Esophagus muscularis mucosa (tissue), 4 donors: Measurements from ENCODE around the gene CABP7. TPM values are rescaled to one million over a fixed set of nuclear protein-coding genes. Genes with fewer than 3 reads are reported as not detected.

Experiments
- DNase-seq: peaks from one replicate; pipeline ENCODE4 v3.0.0-alpha.2; 2017; ENCODE audit errors: extremely low spot score
- H3K27ac ChIP-seq, 4 donors: fragments of 200-600 bp; sonication (generic); replicated peaks in 1 of 4; 1 replicate in 3 of 4; 2 replicates in 1 of 4; pipeline ENCODE4 v1.5.1; 2016 to 2019; ENCODE audit warnings: mild to moderate bottlenecking in 1 of 4
- H3K27me3 ChIP-seq, 4 donors: fragments of 200-600 bp; sonication (generic); one replicate each; pipeline versions ENCODE4 v1.5.1 to v1.6.0; 2016 to 2019
- H3K36me3 ChIP-seq, 4 donors: fragments of 200-600 bp; sonication (generic); one replicate each; pipeline ENCODE4 v1.5.1; 2016 to 2019
- H3K4me1 ChIP-seq, 4 donors: fragments of 200-600 bp; sonication (generic); one replicate each; pipeline ENCODE4 v1.5.1; 2016 to 2019
- H3K4me3 ChIP-seq, 4 donors: fragments of 200-600 bp; sonication (generic); 1 replicate in 2 of 4; 2 replicates in 2 of 4; pipeline ENCODE4 v1.5.1; 2016 to 2019; ENCODE audit warnings: mild to moderate bottlenecking in 4 of 4, moderate library complexity in 1 of 4
- H3K9me3 ChIP-seq, 4 donors: fragments of 200-600 bp; sonication (generic); 1 replicate in 3 of 4; 2 replicates in 1 of 4; pipeline ENCODE4 v1.5.1; 2016 to 2019
- EP300 ChIP-seq: sonication (generic); formaldehyde crosslinking; IDR thresholded peaks from one replicate; pipeline ENCODE4 v1.6.1; 2017; ENCODE audit warnings: antibody characterized with exemption
- POLR2A ChIP-seq: fragments of 450-650 bp; IDR thresholded peaks from one replicate; pipeline ENCODE4 v1.6.1; 2017; ENCODE audit warnings: antibody characterized with exemption, moderate library complexity, mild to moderate bottlenecking, low read depth
- POLR2AphosphoS5 ChIP-seq, 2 donors: sonication (generic); formaldehyde crosslinking; IDR thresholded peaks; one replicate each; pipeline ENCODE4 v1.6.1; 2017; ENCODE audit warnings: antibody characterized with exemption in 2 of 2
- WGBS: methylation state at CpG from one replicate; pipeline ENCODE4 v1.1.5; 2018; 5-methylcytosine and 5-hydroxymethylcytosine counted together
- intact Hi-C: fragments of 100-400 bp; cut with DNase I; formaldehyde crosslinking; loops from one replicate; pipeline ENCODE4 v1.15.1; 2023
- total RNA-seq, 4 donors: library from RNA; depleted of rRNA; stranded (reverse); fragments of >200 nt; gene quantifications; one replicate each; pipeline versions ENCODE4 v1.1.0 to v1.2.1, GENCODE V29; 2016
- TF ChIP-seq, protein P1 (sequence below), 3 experiments: fragments of 200-600 bp in 2 of 3; fragments of 450-650 bp in 1 of 3; sonication (generic) in 2 of 3; IDR thresholded peaks; one replicate each; pipeline ENCODE4 v1.5.1; 2017 to 2019; ENCODE audit warnings: antibody characterized with exemption in 3 of 3, mild to moderate bottlenecking in 2 of 3, moderate library complexity in 1 of 3

Gene CABP7
- total RNA-seq, 4 donors from 2014 or later, result under 0.01 to 0.99 (median 0.54) TPM

DNA sequence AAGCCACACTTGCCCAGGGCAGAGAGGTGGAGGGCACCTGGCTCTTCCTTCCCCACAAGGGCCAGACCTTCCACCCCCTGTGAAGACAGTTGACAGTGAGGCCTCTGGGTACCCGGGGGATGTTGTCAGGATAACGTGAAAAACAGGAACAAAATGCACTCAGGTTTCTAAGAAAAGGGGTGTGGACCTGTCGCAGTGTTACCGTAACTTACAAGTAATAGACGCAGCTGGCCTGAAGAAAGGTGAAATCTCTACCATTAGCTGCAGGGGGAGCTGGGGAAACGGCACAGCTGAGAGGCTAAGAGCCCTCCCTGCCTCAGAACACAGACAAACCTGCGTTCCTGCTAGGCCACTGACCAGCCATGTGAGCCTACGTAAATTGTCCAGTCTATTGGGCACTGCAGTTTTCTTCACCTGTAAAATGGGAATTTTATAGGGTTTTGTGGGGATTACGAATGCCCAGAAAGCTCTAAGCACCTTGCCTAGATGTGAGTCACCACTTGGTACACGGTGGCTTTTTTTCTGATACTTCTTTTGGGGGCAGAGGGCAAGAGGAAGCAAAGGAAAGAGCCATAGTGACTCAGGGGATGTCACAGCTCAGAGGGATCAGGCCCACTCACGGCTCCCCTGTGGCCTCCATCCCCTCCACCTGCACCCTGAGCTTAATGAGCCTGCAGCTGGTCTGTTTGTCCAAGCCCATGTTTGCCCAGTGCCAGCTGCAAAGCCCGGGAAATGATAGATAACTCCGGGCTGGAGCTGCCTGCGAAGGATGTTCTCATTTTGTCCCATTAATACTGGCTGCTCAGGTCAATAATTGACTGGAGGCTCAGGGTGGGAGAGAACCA, 18.4 kb upstream of the CABP7 start:
- no peak for TF ChIP-seq EP300
- TF ChIP-seq, protein P1, sequence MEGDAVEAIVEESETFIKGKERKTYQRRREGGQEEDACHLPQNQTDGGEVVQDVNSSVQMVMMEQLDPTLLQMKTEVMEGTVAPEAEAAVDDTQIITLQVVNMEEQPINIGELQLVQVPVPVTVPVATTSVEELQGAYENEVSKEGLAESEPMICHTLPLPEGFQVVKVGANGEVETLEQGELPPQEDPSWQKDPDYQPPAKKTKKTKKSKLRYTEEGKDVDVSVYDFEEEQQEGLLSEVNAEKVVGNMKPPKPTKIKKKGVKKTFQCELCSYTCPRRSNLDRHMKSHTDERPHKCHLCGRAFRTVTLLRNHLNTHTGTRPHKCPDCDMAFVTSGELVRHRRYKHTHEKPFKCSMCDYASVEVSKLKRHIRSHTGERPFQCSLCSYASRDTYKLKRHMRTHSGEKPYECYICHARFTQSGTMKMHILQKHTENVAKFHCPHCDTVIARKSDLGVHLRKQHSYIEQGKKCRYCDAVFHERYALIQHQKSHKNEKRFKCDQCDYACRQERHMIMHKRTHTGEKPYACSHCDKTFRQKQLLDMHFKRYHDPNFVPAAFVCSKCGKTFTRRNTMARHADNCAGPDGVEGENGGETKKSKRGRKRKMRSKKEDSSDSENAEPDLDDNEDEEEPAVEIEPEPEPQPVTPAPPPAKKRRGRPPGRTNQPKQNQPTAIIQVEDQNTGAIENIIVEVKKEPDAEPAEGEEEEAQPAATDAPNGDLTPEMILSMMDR (IDR thresholded peaks at IDR 0.05), result no peak

DNA sequence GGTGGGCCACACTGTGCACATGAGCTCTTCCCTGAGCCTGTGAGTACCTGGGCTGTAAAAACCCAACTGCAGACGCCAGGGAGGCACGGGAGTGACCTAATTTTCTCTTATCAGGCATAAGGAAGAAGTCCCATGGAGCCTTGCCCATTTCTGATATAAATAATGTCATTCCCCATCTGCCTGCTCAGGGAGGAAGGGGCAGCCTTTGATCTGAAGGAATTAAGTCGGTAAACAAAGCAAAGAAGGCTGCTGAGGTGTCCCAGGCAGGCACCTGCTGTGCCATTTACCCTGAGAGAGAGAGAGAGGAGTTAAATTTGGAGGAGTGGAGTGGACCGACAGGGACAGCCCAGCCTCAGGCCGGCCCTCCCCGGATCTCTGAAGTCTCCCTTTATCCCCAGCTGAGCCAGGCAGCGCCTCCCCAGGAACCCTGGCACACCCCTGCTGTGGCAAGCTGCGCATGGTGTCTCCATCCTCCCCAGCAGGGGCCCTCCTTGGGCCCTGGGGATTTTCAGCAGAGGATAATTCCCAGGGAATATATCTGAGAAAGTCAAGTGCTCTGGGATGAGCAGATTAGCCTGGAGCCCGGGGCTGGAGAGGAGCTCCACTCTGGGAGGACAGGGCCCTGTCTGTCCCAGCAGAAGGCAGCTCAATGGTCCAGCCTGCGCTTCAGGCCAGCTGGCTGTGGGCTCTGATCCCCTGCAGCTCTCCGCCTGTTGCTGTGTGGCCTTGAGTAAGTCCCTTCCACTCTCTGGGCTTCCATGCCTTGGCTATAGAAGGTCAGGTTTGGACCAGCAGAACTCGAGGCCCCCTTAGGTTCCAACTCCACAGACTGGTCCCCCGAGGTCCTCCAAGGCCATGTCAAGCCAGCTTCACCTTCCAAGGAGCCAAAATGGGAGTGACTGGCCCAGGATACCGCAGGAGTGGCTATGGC, 17.5 kb upstream of the CABP7 start:
- Histone ChIP-seq H3K27me3 (peaks cover 0 to 80% (median 6%) of the 10 kb centered on the region in 4 donors), H3K9me3 (no peaks in the 10 kb centered on the region), H3K4me1 (peaks cover 7 to 57% (median 42%) of the 10 kb centered on the region in 4 donors), H3K27ac (peak overlapping the region in 1 of 4 donors; percentile 33), H3K36me3 (peaks cover 0 to 9% (median 5%) of the 10 kb centered on the region in 4 donors), H3K4me3 (no peak overlapping the region)
- 41% methylated on average over 11 of the region's 14 CpGs for WGBS
- intact Hi-C loops, result no loop called here
- DNase-seq, result no peak
- TF ChIP-seq, protein P1 (IDR thresholded peaks at IDR 0.05), result no peak
- TF ChIP-seq EP300, result no peak
- TF ChIP-seq POLR2AphosphoS5 (IDR thresholded peaks at IDR 0.05), result no peak
- no peak for TF ChIP-seq POLR2A

More for the DNA sequence above, 18.4 kb upstream of the CABP7 start:
- peaks cover 0 to 18% (median 11%) of the 10 kb centered on the region in 4 donors for H3K36me3 ChIP-seq
- H3K27ac ChIP-seq, result no peak overlapping the region
- H3K9me3 ChIP-seq, result no peaks in the 10 kb centered on the region
- no peak overlapping the region for H3K4me3 ChIP-seq
- intact Hi-C loops, result no loop called here
- peaks cover 7 to 50% (median 37%) of the 10 kb centered on the region in 4 donors for H3K4me1 ChIP-seq
- H3K27me3 ChIP-seq, result peaks cover 0 to 71% (median 6%) of the 10 kb centered on the region in 4 donors
- no peak for DNase-seq
- WGBS, result 44% methylated on average over 13 of the region's 14 CpGs

DNA sequence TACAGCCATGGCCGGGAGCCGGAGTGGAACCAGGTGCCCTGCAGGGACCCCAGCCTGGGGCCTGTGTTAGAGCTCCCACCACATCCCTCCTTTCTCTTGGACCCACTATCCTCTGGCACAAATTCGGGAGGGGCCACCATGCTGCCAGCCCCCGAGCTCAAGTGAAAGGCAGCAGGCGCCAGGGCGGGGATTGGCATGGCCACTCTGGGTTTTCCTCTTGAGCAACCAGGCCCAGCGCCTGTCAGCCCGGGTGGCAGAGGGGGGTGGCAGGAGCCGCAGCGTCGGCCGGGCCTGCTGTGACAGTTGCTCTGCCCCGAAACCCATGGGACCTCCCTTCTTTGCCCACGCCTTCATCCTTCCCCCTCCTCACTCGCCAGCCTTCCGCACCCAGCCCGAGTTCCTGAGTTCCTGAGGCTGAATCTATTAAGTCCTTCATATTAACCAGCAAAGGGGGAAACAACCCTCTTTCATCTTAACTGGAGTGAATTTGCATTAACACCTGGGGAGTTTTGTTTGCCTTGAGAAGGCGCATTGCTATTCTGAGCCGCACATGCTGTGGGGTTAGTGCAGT, 16.8 kb upstream of the CABP7 start:
- DNase-seq, result no peak
- Histone ChIP-seq H3K4me1 (peaks cover 7 to 58% (median 42%) of the 10 kb centered on the region in 4 donors), H3K36me3 (peaks cover 0 to 2% (median under 1%) of the 10 kb centered on the region in 4 donors), H3K9me3 (no peaks in the 10 kb centered on the region), H3K4me3 (no peak overlapping the region), H3K27me3 (peaks cover 0 to 87% (median 6%) of the 10 kb centered on the region in 4 donors), H3K27ac (peak overlapping the region in 2 of 4 donors; percentile 20 to 63)
- 30% methylated on average over 9 of the region's 19 CpGs for WGBS
- TF ChIP-seq, protein P1 (IDR thresholded peaks at IDR 0.05), result no peak
- no peak for TF ChIP-seq POLR2A
- no peak for TF ChIP-seq POLR2AphosphoS5 (IDR thresholded peaks at IDR 0.05)
- no peak for TF ChIP-seq EP300
- intact Hi-C loops, result no loop called here

DNA sequence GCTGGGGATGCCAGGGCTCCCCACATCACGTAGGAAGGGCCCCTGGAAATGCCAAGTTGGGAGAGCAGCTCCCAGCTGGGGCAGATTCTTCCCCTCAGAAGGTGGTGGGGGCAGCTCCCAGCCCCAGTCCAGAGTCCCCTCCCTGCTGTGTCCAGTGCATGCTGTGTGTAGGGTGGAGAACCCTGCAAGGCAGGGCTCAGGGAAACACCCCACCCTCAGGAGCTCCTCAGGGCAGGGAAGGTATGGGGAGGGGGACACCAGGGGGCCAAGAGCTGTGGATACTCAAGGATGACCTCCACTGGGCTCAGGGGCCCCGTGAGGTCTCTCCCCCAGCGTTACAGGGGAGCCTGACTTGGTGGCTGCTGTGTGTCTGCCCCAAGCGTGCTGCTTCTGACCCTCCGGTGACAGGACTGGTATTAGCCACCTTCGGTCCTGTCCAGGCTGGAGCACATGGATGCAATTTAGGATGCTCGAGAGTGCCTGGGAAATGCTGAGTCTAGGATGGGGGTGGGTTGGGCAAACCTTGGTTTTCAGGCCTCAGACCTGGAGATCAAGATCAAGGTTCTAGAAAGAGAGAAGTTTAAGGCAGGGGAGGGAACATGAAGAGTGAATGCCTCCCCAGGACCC, 16.1 kb upstream of the CABP7 start:
- Histone ChIP-seq H3K27me3 (peaks cover 0 to 94% (median 6%) of the 10 kb centered on the region in 4 donors), H3K27ac (peak overlapping the region in 2 of 4 donors; percentile 20 to 63), H3K4me1 (peaks cover 7 to 58% (median 40%) of the 10 kb centered on the region in 4 donors), H3K9me3 (no peaks in the 10 kb centered on the region), H3K36me3 (no peaks in the 10 kb centered on the region), H3K4me3 (no peak overlapping the region)
- intact Hi-C loops, result no loop called here
- 49% methylated on average over 7 of the region's 7 CpGs for WGBS
- TF ChIP-seq, protein P1 (IDR thresholded peaks at IDR 0.05), result no peak
- TF ChIP-seq EP300 (no peak), POLR2A (no peak), POLR2AphosphoS5 (IDR thresholded peaks at IDR 0.05) (no peak)
- DNase-seq, result no peak
